Body of pancreas (tissue), 4 donors: Measurements from ENCODE around the gene SLC45A2. TPM values are rescaled to one million over a fixed set of nuclear protein-coding genes. Genes with fewer than 3 reads are reported as not detected.
A peak's percentile ranks its signal among the peaks of the same experiment; 100 is the strongest.

Experiments used
- ATAC-seq: fragments of 150-250 bp; one replicate; pipeline ENCODE4 v1.9.1; 2016
- DNase-seq, 4 donors: peaks; one replicate each; pipeline ENCODE4 v3.0.0-alpha.2; 2019
- H3K27ac ChIP-seq, 4 donors: fragments of 200-600 bp; sonication (generic); 1 replicate in 3 of 4; 2 replicates in 1 of 4; pipeline versions ENCODE4 v1.5.1 to v1.6.1; 2016 to 2019; ENCODE audit warnings: mild to moderate bottlenecking in 1 of 4, mixed read lengths in 1 of 4, moderate library complexity in 1 of 4
- H3K27me3 ChIP-seq, 2 donors: fragments of 200-600 bp; sonication (generic); one replicate each; pipeline ENCODE4 v1.6.0; 2016; ENCODE audit warnings: mild to moderate bottlenecking in 1 of 2
- H3K36me3 ChIP-seq, 2 donors: fragments of 200-600 bp; sonication (generic); replicated peaks in 1 of 2; 2 replicates each; pipeline ENCODE4 v1.5.1; 2016; ENCODE audit warnings: low read depth in 2 of 2; ENCODE audit not compliant: insufficient read depth in 1 of 2
- H3K4me1 ChIP-seq: fragments of 200-600 bp; sonication (generic); one replicate; pipeline ENCODE4 v1.6.0; 2016
- H3K4me3 ChIP-seq, 2 donors: fragments of 200-600 bp; sonication (generic); 1 replicate in 1 of 2; 2 replicates in 1 of 2; pipeline ENCODE4 v1.5.1; 2016 to 2019
- H3K9me3 ChIP-seq, 3 donors: fragments of 200-600 bp; sonication (generic); 1 replicate in 2 of 3; 2 replicates in 1 of 3; pipeline ENCODE4 v1.5.1; 2016
- POLR2A ChIP-seq, 3 donors: fragments of 450-650 bp; IDR thresholded peaks; one replicate each; pipeline ENCODE4 v1.6.1; 2016; ENCODE audit warnings: antibody characterized with exemption in 3 of 3, mild to moderate bottlenecking in 2 of 3
- WGBS, 2 donors: methylation state at CpG; one replicate each; pipeline ENCODE4 v1.1.5; 2017; 5-methylcytosine and 5-hydroxymethylcytosine counted together
- intact Hi-C: fragments of 100-400 bp; cut with DNase I; formaldehyde crosslinking; loops from one replicate; pipeline ENCODE4 v1.15.1; 2023
- total RNA-seq, 2 donors: library from RNA; depleted of rRNA; stranded (reverse); fragments of >200 nt; gene quantifications; one replicate each; pipeline ENCODE4 v1.1.0, GENCODE V29; 2016
- TF ChIP-seq, protein P1 (sequence below), 7 experiments: fragments of 450-650 bp in 4 of 7; fragments of 200-600 bp in 3 of 7; sonication (generic) in 3 of 7; IDR thresholded peaks; one replicate each; pipeline ENCODE4 v1.5.1; 2016 to 2019; ENCODE audit warnings: antibody characterized with exemption in 7 of 7

Gene SLC45A2
- total RNA-seq, 2 donors from 2014 or later, result not detected

DNA sequence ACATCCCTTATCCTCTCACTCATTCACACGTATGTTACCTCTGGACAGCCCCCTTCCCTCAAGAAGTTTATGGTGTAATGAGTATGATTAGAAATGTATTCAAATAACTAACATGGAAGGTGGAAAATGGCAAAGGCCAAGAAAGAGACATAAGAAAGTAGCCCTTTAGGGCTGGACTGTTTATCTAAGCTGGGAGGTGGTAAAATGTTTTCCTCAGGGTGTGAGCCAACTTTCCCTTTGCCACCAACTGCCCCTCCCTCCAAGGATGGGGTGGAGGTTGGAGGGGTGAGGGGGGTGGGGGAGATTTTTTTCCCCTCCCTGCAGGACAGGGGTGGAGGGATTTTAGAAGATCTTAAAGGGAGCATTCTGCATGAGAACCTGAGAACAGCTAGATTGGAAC, 8.2 kb downstream of the SLC45A2 start:
- Histone ChIP-seq H3K4me3 (no peak overlapping the region), H3K4me1 (peaks cover 9% of the 10 kb centered on the region), H3K9me3 (no peaks in the 10 kb centered on the region), H3K27ac (no peak overlapping the region), H3K27me3 (no peaks in the 10 kb centered on the region), H3K36me3 (no peaks in the 10 kb centered on the region)
- intact Hi-C loops, result no loop called here
- WGBS, 2 donors, result 75 to 85% methylated on average over 1 of the region's 1 CpG
- no peak for TF ChIP-seq POLR2A (IDR thresholded peaks at IDR 0.05)
- TF ChIP-seq, protein P1, sequence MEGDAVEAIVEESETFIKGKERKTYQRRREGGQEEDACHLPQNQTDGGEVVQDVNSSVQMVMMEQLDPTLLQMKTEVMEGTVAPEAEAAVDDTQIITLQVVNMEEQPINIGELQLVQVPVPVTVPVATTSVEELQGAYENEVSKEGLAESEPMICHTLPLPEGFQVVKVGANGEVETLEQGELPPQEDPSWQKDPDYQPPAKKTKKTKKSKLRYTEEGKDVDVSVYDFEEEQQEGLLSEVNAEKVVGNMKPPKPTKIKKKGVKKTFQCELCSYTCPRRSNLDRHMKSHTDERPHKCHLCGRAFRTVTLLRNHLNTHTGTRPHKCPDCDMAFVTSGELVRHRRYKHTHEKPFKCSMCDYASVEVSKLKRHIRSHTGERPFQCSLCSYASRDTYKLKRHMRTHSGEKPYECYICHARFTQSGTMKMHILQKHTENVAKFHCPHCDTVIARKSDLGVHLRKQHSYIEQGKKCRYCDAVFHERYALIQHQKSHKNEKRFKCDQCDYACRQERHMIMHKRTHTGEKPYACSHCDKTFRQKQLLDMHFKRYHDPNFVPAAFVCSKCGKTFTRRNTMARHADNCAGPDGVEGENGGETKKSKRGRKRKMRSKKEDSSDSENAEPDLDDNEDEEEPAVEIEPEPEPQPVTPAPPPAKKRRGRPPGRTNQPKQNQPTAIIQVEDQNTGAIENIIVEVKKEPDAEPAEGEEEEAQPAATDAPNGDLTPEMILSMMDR (IDR thresholded peaks at IDR 0.05), result no peak
- DNase-seq (no peak), ATAC-seq (no peak)

DNA sequence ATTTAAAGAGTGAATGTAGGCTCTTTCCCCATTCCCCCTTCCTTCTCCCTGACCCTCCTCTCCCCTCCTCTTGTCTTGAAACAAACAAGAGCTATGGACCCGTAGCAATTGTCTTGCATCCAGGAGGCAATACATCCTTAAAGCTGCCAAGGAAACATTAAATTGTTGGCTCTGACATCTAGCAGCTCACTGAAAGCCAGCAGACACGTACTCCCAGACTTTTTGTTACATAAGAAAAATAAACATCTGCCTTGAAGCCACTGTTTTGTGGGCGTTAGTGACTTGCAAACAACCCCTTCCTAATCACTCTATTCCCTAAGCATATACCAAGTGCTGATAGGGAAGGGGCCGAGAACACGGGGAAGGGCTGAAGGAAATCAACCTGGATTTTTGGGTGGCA, 8.6 kb downstream of the SLC45A2 start:
- H3K27ac ChIP-seq, result no peak overlapping the region
- no peak for TF ChIP-seq POLR2A (IDR thresholded peaks at IDR 0.05)
- TF ChIP-seq, protein P1 (IDR thresholded peaks at IDR 0.05), result no peak
- no peaks in the 10 kb centered on the region for H3K36me3 ChIP-seq
- H3K9me3 ChIP-seq, result no peaks in the 10 kb centered on the region
- intact Hi-C loops, result no loop called here
- DNase-seq (no peak), ATAC-seq (no peak)
- no peaks in the 10 kb centered on the region for H3K27me3 ChIP-seq
- peaks cover 9% of the 10 kb centered on the region for H3K4me1 ChIP-seq
- no peak overlapping the region for H3K4me3 ChIP-seq
- 39 to 41% methylated on average over 5 of the region's 5 CpGs for WGBS, 2 donors

DNA sequence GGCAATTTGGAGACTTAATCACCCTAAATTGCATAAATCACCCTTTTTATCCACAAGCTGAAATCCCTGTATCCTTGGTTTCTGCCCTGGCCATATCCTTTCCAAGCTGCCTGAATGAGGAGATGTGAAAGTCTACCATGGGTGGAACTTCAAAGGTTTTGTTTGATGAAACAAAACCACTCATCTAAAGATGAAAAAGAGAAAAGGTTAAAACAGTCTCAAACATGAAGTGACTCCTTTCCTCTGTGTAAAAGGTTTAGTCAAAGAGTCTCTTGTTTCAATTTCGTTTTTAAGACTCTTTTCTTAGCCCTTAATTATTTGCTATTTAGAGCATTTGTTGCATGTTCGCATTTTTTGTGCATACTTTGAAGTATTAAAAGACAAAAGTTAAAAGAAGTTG, 11.2 kb downstream of the SLC45A2 start:
- peaks cover 11% of the 10 kb centered on the region for H3K4me1 ChIP-seq
- ATAC-seq (no peak), DNase-seq (no peak)
- no peak overlapping the region for H3K27ac ChIP-seq
- no peak for TF ChIP-seq POLR2A (IDR thresholded peaks at IDR 0.05)
- TF ChIP-seq, protein P1 (IDR thresholded peaks at IDR 0.05), result no peak
- 53 to 54% methylated on average over 2 of the region's 2 CpGs for WGBS, 2 donors
- H3K9me3 ChIP-seq, result no peaks in the 10 kb centered on the region
- no peaks in the 10 kb centered on the region for H3K27me3 ChIP-seq
- H3K4me3 ChIP-seq, result no peak overlapping the region
- intact Hi-C loops, result no loop called here
- H3K36me3 ChIP-seq, result no peaks in the 10 kb centered on the region

DNA sequence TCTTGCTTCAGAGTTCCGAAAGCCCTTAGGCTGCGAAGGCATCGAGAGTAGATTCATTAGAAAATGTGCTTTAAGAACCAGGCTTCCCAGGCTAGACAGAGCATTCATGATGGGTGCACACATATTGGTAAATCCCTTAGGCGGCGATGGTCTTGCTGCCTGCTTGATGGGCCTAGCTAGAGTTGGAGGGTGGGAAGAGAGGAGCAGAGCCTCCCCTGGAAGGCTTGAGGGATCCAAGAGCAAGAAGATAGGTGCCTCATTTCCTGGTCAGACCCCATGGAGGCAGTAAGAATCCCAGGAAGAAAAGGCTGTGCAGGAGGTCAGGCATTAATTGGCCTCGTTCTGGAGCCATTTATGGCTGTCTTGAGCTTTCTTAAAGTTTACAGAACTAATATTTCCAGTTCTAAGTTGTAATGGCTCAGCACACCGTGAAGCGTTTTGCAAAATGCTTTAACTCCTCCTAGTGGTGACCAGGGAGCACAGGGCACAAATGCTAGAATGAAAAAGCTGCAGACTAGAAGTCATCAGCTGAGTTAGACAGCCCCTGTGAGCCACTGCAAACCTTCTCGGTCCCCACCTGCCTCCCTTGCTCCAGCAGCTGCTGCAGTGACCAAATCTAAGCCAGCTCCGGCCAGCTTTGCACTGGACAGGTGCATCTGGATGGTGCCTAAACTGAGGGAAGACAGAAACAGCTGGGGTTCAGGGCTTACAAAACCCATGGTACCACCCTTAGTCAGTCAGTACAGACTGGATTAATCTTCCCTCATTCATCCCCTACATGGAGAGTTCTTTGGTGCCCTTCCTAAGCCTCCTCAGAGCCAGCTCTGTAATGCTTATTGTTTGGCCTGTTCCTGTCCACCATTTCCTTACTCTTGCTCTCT, 14.7 kb downstream of the SLC45A2 start:
- TF ChIP-seq, protein P1 (IDR thresholded peaks at IDR 0.05), result peak in 6 of 7 experiments; percentile 49 to 63 (median 56)
- no peak for TF ChIP-seq POLR2A (IDR thresholded peaks at IDR 0.05)
- Histone ChIP-seq H3K4me3 (no peak overlapping the region), H3K4me1 (peaks cover 13% of the 10 kb centered on the region), H3K27ac (no peak overlapping the region), H3K36me3 (no peaks in the 10 kb centered on the region), H3K9me3 (no peaks in the 10 kb centered on the region), H3K27me3 (no peaks in the 10 kb centered on the region)
- intact Hi-C loops, result no loop called here
- DNase-seq (peak; percentile 13 to 35 (median 29)), ATAC-seq (peak; percentile 72)
- 52 to 53% methylated on average over 9 to 10 of the region's 10 CpGs for WGBS, 2 donors
